Cardiac muscle cell (in vitro differentiated cells and primary cell): ENCODE results near the gene MGARP. TPM values are rescaled to one million over a fixed set of nuclear protein-coding genes. Genes with fewer than 3 reads are reported as not detected.

Experiments used
- DNase-seq, 2 donors: peaks; one replicate each; pipeline versions ENCODE4 v3.0.0 to v3.0.0-alpha.2; 2010 to 2017; ENCODE audit warnings: low read depth in 1 of 2, low spot score in 1 of 2
- H3K27ac ChIP-seq: fragments of 200-600 bp; sonication (generic); 2 replicates; pipeline ENCODE4 v1.5.1; 2016
- H3K27me3 ChIP-seq: fragments of 200-600 bp; sonication (generic); 2 replicates; pipeline ENCODE4 v1.6.0; 2016; ENCODE audit warnings: control low read depth
- H3K36me3 ChIP-seq: fragments of 200-600 bp; sonication (generic); 2 replicates; pipeline ENCODE4 v1.5.1; 2016; ENCODE audit warnings: control low read depth
- H3K4me1 ChIP-seq: fragments of 200-600 bp; sonication (generic); 2 replicates; pipeline ENCODE4 v1.8.1; 2017; ENCODE audit warnings: low read depth, mild to moderate bottlenecking, mixed run types
- H3K4me3 ChIP-seq: fragments of 200-600 bp; sonication (generic); 2 replicates; pipeline ENCODE4 v1.5.1; 2016; ENCODE audit warnings: mild to moderate bottlenecking
- H3K9me3 ChIP-seq: fragments of 200-600 bp; sonication (generic); 2 replicates; pipeline ENCODE4 v1.5.1; 2017; ENCODE audit warnings: low read depth, mild to moderate bottlenecking, control low read depth
- polyA plus RNA-seq: library from polyadenylated mRNA; unstranded; fragments of >200 nt; fragmentation: Nextera tagmentation; extraction: Ambion mirVana; gene quantifications from 2 replicates; pipeline ENCODE4 v1.2.1, GENCODE V29; 2016
- total RNA-seq: library from RNA; depleted of rRNA; stranded (reverse); fragments of >200 nt; gene quantifications from 2 replicates; pipeline ENCODE4 v1.2.3, GENCODE V29; 2016
- TF ChIP-seq, protein P1 (sequence below): IDR thresholded peaks from 2 replicates; pipeline ENCODE4 v1.5.1; 2012; ENCODE audit warnings: low read depth, mild to moderate bottlenecking, low read length

MGARP gene
- total and polyA plus RNA-seq, 2 experiments from 2014 or later = 3.0 to 4.4 TPM

- Histone ChIP-seq H3K9me3 (no peaks in the 10 kb centered on the region), H3K27me3 (no peaks in the 10 kb centered on the region), H3K4me1 (no peaks in the 10 kb centered on the region), H3K4me3 (no peak overlapping the region), H3K36me3 (no peaks in the 10 kb centered on the region), H3K27ac (no peak overlapping the region)
- TF ChIP-seq, protein P1, sequence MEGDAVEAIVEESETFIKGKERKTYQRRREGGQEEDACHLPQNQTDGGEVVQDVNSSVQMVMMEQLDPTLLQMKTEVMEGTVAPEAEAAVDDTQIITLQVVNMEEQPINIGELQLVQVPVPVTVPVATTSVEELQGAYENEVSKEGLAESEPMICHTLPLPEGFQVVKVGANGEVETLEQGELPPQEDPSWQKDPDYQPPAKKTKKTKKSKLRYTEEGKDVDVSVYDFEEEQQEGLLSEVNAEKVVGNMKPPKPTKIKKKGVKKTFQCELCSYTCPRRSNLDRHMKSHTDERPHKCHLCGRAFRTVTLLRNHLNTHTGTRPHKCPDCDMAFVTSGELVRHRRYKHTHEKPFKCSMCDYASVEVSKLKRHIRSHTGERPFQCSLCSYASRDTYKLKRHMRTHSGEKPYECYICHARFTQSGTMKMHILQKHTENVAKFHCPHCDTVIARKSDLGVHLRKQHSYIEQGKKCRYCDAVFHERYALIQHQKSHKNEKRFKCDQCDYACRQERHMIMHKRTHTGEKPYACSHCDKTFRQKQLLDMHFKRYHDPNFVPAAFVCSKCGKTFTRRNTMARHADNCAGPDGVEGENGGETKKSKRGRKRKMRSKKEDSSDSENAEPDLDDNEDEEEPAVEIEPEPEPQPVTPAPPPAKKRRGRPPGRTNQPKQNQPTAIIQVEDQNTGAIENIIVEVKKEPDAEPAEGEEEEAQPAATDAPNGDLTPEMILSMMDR = no peak
- DNase-seq = no peak
Observed at GRCh38 chr4:139247241-139247640, 32.8 kb downstream of the MGARP start.

GRCh38 chr4:139246166-139246565 is 33.9 kb downstream of the MGARP start:
- Histone ChIP-seq H3K9me3 (no peaks in the 10 kb centered on the region), H3K27me3 (no peaks in the 10 kb centered on the region), H3K4me3 (no peak overlapping the region), H3K27ac (no peak overlapping the region), H3K36me3 (no peaks in the 10 kb centered on the region), H3K4me1 (no peaks in the 10 kb centered on the region)
- TF ChIP-seq, protein P1 = no peak
- DNase-seq = no peak

GRCh38 chr4:139245590-139245989 is 34.4 kb downstream of the MGARP start:
- Histone ChIP-seq H3K36me3 (no peaks in the 10 kb centered on the region), H3K4me1 (no peaks in the 10 kb centered on the region), H3K27ac (no peak overlapping the region), H3K4me3 (no peak overlapping the region), H3K27me3 (no peaks in the 10 kb centered on the region), H3K9me3 (no peaks in the 10 kb centered on the region)
- peak in 1 of 2 donors; percentile 37 for DNase-seq
- TF ChIP-seq, protein P1 = no peak

DNA sequence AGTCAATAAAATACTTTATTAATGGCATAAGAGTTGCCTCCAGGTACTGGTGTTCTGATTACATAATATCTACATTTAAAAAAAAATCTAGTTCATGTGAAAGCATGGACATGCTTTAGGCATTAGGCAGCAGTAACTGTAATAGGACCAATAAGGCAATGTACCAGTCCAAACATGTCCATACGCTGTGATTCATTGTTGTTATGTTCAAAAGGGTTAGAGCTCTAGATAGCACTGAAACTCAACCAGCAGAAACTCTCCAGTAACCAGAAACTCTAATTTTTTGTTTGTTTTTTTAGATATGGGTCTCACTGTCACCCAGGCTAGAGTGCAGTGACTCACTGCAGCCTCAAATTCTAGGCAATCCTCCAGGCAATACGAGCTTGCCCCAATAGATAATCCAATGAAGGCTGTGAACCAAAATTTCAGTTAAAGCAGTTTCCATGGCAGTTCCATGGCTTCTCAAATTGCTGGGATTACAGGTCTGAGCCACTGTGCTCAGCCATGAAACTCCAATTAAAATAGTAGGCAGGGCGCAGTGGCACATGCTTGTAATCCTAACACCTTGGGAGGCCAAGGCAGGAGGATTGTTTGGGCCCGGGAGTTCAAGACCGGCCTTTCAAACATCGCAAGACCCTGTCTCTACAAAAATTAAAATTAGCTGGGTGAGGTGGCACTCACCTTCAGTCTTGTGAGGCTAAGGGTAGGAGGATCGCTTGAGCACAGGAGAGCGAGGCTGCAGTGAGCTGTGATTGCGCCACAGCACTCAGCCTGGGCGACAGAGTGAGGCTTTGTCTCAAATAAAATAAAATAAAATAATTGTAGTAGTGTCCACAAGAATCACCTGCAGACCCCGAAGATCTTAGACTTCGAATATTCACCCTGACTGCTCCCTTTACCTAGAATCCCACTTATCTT is 36.3 kb downstream of the MGARP start:
- TF ChIP-seq, protein P1 = no peak
- no peak overlapping the region for H3K4me3 ChIP-seq
- peak in 1 of 2 donors; percentile 92 for DNase-seq
- H3K27ac ChIP-seq = no peak overlapping the region
- no peaks in the 10 kb centered on the region for H3K9me3 ChIP-seq
- H3K36me3 ChIP-seq = no peaks in the 10 kb centered on the region
- H3K4me1 ChIP-seq = no peaks in the 10 kb centered on the region
- no peaks in the 10 kb centered on the region for H3K27me3 ChIP-seq

- peak in 1 of 2 donors; percentile 47 for DNase-seq
- H3K4me1 ChIP-seq = no peaks in the 10 kb centered on the region
- TF ChIP-seq, protein P1 = no peak
- H3K27ac ChIP-seq = no peak overlapping the region
- no peaks in the 10 kb centered on the region for H3K36me3 ChIP-seq
- no peak overlapping the region for H3K4me3 ChIP-seq
- no peaks in the 10 kb centered on the region for H3K27me3 ChIP-seq
- no peaks in the 10 kb centered on the region for H3K9me3 ChIP-seq
Observed at GRCh38 chr4:139242511-139243051, 37.4 kb downstream of the MGARP start.
